ENCODE results near the gene POC1B. TPM values are rescaled to one million over a fixed set of nuclear protein-coding genes. Genes with fewer than 3 reads are reported as not detected.

POC1B gene
- total RNA-seq, 1 donor from 2014 or later: 15.3 TPM

DNA sequence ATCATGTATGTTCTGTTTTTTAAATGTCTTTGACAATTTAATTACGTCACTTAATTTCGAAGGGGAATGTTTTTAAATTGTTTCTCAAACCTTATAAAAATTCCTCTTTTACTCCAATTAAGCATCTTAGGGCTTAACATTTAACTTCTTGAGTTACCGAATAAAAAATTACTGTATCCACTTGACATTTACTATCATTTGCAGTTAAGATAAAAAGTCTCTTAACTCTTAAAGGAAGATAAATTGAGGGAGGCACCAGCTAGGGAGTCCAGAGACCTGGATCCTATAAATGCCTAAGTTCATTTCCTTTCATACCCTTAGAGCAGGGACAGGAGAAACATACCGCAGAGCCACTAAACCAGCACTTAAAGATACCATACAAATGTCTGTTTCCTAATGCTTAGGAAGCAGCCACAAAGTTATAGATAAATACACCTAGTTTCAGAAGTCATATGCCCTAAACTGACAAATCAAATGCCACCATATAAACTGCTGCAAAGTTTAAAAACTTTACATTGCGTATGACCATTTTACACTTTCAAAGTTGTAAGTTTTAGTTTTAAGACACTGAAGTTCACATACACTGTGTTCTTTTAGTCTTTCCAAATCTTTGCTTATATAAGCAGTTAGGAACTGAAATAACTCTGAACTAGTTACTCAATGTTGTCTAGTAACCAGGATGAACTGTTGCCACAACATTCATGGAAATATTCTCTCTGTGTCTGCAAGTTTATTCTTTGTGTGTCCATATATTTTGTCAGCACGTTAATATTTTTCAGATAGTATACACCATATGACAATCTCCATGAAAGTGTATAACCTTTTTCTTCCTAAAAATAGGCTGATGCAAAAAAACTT lies 72.5 kb downstream of the POC1B start:
- TF ChIP-seq, protein P1, sequence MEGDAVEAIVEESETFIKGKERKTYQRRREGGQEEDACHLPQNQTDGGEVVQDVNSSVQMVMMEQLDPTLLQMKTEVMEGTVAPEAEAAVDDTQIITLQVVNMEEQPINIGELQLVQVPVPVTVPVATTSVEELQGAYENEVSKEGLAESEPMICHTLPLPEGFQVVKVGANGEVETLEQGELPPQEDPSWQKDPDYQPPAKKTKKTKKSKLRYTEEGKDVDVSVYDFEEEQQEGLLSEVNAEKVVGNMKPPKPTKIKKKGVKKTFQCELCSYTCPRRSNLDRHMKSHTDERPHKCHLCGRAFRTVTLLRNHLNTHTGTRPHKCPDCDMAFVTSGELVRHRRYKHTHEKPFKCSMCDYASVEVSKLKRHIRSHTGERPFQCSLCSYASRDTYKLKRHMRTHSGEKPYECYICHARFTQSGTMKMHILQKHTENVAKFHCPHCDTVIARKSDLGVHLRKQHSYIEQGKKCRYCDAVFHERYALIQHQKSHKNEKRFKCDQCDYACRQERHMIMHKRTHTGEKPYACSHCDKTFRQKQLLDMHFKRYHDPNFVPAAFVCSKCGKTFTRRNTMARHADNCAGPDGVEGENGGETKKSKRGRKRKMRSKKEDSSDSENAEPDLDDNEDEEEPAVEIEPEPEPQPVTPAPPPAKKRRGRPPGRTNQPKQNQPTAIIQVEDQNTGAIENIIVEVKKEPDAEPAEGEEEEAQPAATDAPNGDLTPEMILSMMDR (conservative IDR thresholded peaks at IDR 0.05): no peak
- Mint-ChIP-seq H3K27ac (peak overlapping the region; percentile 70), H3K27me3 (no peaks in the 10 kb centered on the region), H3K4me1 (ENCODE audit: unreplicated experiment) (peaks cover 37% of the 10 kb centered on the region), H3K4me3 (no peak overlapping the region), H3K36me3 (peaks cover 6% of the 10 kb centered on the region), H3K9me3 (no peaks in the 10 kb centered on the region)
- DNase-seq (ENCODE audit: extremely low spot score, unreplicated experiment): no peak

DNA sequence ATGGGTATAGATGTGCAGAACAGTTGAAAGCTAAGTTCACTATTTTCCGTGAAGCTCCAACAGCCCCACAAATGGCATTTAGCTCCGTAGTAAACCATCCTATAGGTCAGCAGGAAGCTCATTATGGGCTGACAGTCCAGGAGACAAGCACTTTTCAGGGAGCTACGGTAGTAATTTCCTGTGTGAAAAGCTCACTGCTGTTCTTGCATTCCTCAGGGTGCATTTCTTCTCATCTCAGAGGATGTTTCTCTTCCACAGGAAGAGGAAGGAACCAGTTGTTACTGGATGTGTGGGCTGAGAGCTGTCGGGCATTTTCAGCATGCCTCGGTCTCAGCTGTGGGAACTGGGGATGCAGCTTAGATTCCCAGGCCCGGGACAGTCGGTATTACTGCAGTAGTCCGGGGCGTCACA lies 74.0 kb downstream of the POC1B start:
- peaks cover 8% of the 10 kb centered on the region for H3K36me3 Mint-ChIP-seq
- peak overlapping the region; percentile 57 for H3K27ac Mint-ChIP-seq
- TF ChIP-seq, protein P1 (conservative IDR thresholded peaks at IDR 0.05): no peak
- peaks cover 37% of the 10 kb centered on the region for H3K4me1 Mint-ChIP-seq (ENCODE audit: unreplicated experiment)
- DNase-seq (ENCODE audit: extremely low spot score, unreplicated experiment): no peak
- no peaks in the 10 kb centered on the region for H3K9me3 Mint-ChIP-seq
- H3K4me3 Mint-ChIP-seq: peak overlapping the region; percentile 54
- no peaks in the 10 kb centered on the region for H3K27me3 Mint-ChIP-seq

DNA sequence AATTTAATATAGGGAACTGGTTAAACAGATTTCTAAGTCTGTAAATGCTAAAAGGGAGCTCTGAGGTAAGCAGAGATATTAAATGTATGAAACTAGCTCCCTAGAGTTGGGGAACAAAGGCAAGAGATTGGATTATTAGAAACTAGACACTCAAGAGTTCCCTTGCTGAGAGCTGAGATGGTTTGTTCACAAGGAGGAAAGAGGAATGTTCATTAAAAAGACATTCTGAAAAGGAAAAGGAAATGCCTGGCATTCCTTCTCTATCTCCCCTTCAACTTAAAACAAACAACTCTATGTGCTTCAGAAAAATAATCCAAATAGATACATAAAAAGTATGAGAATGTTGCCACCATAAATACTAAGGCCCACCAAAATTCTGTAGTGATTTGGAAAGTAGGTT lies 74.9 kb downstream of the POC1B start:
- Mint-ChIP-seq H3K4me3 (no peak overlapping the region), H3K27me3 (no peaks in the 10 kb centered on the region), H3K4me1 (ENCODE audit: unreplicated experiment) (peaks cover 37% of the 10 kb centered on the region), H3K36me3 (peaks cover 8% of the 10 kb centered on the region), H3K27ac (peak overlapping the region; percentile 33), H3K9me3 (no peaks in the 10 kb centered on the region)
- no peak for DNase-seq (ENCODE audit: extremely low spot score, unreplicated experiment)
- TF ChIP-seq, protein P1 (conservative IDR thresholded peaks at IDR 0.05): no peak

DNA sequence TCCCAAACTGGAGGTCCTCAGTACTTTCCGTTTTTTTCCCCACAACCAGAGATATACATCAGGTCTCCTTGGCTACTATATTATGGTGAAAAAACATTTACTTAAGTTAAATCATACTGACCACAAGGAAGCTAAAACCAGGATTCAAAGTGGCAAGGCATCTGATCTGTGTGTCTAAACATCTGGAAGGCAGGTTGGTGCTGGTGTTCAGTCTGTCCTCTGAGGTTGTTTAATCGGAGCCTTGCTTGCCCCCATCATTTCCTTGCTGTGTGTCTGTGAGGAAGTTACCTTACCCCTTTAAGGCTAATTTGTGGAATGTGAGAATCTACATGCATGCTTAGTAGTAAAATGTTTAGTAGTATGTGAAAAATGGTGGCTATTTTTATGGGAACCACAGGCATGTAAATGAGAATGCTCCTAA lies 76.9 kb downstream of the POC1B start:
- TF ChIP-seq, protein P1 (conservative IDR thresholded peaks at IDR 0.05): no peak
- Mint-ChIP-seq H3K9me3 (no peaks in the 10 kb centered on the region), H3K36me3 (peaks cover 4% of the 10 kb centered on the region), H3K4me3 (no peak overlapping the region), H3K27me3 (no peaks in the 10 kb centered on the region), H3K4me1 (ENCODE audit: unreplicated experiment) (peaks cover 30% of the 10 kb centered on the region), H3K27ac (no peak overlapping the region)
- no peak for DNase-seq (ENCODE audit: extremely low spot score, unreplicated experiment)

DNA sequence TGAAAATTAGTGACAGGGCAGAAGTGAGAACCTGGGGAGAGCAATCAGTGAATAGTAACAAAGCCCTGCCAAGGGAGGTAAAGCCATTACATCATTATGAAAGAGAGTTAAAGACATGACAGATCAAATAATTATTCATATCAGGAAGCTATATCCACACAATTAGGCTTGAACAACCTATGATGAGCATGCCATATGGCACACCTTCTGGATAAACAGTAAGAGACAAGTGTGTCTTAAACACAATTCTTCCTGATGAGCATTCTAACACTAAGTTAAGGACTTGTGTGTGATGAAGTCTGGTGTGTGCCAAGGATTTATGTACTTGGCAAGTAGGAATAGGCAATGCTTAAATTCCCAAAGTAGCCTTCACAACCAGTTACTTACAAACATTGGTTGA lies 77.3 kb downstream of the POC1B start:
- no peak for DNase-seq (ENCODE audit: extremely low spot score, unreplicated experiment)
- Mint-ChIP-seq H3K9me3 (no peaks in the 10 kb centered on the region), H3K4me1 (ENCODE audit: unreplicated experiment) (peaks cover 26% of the 10 kb centered on the region), H3K36me3 (peaks cover 4% of the 10 kb centered on the region), H3K27me3 (no peaks in the 10 kb centered on the region), H3K27ac (no peak overlapping the region), H3K4me3 (no peak overlapping the region)
- TF ChIP-seq, protein P1 (conservative IDR thresholded peaks at IDR 0.05): no peak
